ENCODE measurements around the gene BRME1. TPM values are rescaled to one million over a fixed set of nuclear protein-coding genes. Genes with fewer than 3 reads are reported as not detected.

Gene BRME1
- total RNA-seq, 8 experiments from 2014 or later: 0.51 to 5.2 (median 3.2) TPM

GRCh38 chr19:13846557-13847406 lies 59.1 kb downstream of the BRME1 start:
- Histone ChIP-seq H3K4me3 (peak overlapping the region; percentile 24 to 40 (median 31)), H3K27ac (peak overlapping the region; percentile 78 to 95), H3K4me1 (replicated peaks in 1 of 2) (peaks cover 39 to 47% of the 10 kb centered on the region in 2 donors)
- 0 to 27% methylated on average over 1 to 2 of the region's 23 CpGs; no CpG with 5 or more reads in 8 of the 10 experiments for WGBS, 10 experiments
- ATAC-seq (replicated peaks in 6 of 8): peak; percentile 9 to 53 (median 48)
- in situ Hi-C loops (cut with MboI; ENCODE audit: low pct_unique_long_range_greater_than_20kb in 2 of 9, low sequenced_read_pairs in 9 of 9, unreplicated experiment in 9 of 9): no loop called here

DNA sequence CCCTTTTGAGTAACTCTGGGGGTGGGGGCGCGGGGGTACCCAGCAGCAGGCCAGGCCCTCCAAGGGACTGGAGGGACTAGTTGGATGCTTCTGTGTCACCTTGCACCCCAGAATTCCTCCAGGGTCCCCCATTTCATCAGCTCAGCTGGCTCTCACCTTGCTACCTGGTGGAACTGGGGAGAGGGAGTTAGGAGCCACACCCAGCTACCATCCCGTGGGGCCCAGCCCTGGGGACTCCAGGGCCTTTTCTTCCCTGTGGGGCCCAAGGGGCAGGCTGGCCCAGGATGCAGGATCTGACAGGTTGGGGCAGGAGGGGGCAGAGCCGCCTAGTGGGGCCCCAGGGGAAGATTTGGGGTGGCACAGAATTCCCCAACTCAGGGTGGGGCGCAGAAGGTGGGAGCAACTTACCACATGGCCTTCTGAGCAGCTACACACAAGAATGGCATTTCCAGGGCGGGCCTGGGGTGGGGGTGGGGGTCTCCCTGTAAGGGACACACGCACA lies 61.7 kb downstream of the BRME1 start:
- Histone ChIP-seq H3K4me3 (no peak overlapping the region), H3K27ac (no peak overlapping the region), H3K4me1 (replicated peaks in 1 of 2) (peaks cover 27 to 43% of the 10 kb centered on the region in 2 donors)
- no peak for ATAC-seq (replicated peaks in 6 of 8)
- 33 to 60% methylated on average over 1 of the region's 7 CpGs; no CpG with 5 or more reads in 8 of the 10 experiments for WGBS, 10 experiments
- in situ Hi-C loops (cut with MboI; ENCODE audit: low pct_unique_long_range_greater_than_20kb in 2 of 9, low sequenced_read_pairs in 9 of 9, unreplicated experiment in 9 of 9): no loop called here

DNA sequence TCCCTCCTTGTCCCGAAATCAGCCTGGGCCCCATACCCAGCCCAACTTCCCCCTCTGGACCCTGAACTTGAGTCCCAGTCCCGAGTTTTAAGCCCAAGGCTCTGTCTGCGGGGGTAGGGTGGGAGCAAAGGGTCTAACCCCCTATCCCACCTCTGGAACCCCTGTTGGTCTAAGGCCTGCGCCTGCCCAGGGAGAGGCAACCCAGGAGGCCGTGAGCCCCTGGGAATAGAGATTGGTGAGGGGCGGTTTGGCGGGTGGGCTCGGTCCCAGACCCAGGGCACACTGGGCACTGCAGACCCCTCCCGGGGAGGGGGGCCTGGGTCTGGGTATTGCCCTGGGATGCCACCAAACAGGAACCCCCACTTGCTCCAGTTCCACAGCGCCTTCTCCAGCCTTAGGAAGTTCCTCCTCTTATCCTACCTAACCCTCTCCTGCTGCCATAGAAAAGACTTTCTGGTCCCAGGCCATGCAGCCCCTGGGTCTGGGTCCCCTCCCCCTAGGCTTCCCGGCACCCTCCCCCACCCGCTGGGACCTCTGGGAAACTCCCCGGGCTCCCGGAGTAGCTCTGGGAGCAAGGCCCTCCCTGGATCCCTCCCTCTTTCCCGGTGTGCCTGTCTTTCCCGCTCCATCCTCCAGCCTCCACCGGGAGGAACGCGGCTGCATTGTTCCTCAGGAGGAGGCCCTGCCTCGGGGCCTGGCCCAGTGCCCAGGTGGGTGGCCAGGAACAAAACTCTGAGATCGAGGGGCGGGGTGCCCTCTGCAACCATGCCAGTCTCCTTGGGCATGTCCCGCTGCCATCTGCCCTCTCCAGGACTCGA lies 62.6 kb downstream of the BRME1 start:
- 3 to 80% (median 70%) methylated on average over 2 to 6 of the region's 24 CpGs; no CpG with 5 or more reads in 6 of the 10 experiments for WGBS, 10 experiments
- Histone ChIP-seq H3K4me3 (peak overlapping the region; percentile 27 to 75 (median 70)), H3K4me1 (replicated peaks in 1 of 2) (peaks cover 27 to 43% of the 10 kb centered on the region in 2 donors), H3K27ac (peak overlapping the region in 1 of 2 donors; percentile 3)
- in situ Hi-C loops (cut with MboI; ENCODE audit: low pct_unique_long_range_greater_than_20kb in 2 of 9, low sequenced_read_pairs in 9 of 9, unreplicated experiment in 9 of 9): no loop called here
- peak in 4 of 8 experiments; percentile 4 to 12 (median 6) for ATAC-seq (replicated peaks in 6 of 8)

GRCh38 chr19:13842291-13843103 lies 63.4 kb downstream of the BRME1 start:
- peak; percentile 0 to 28 (median 11) for ATAC-seq (replicated peaks in 6 of 8)
- WGBS, 10 experiments: no CpG with 5 or more reads among the region's 95 CpGs
- peak overlapping the region; percentile 27 to 75 (median 70) for H3K4me3 ChIP-seq
- in situ Hi-C loops (cut with MboI; ENCODE audit: low pct_unique_long_range_greater_than_20kb in 2 of 9, low sequenced_read_pairs in 9 of 9, unreplicated experiment in 9 of 9): no loop called here
- peak overlapping the region in 1 of 2 donors; percentile 3 for H3K27ac ChIP-seq
- peaks cover 25 to 40% of the 10 kb centered on the region in 2 donors for H3K4me1 ChIP-seq (replicated peaks in 1 of 2)

- peak overlapping the region in 4 of 5 donors; percentile 55 to 75 (median 70) for H3K4me3 ChIP-seq
- ATAC-seq (replicated peaks in 6 of 8): no peak
- in situ Hi-C loops (cut with MboI; ENCODE audit: low pct_unique_long_range_greater_than_20kb in 2 of 9, low sequenced_read_pairs in 9 of 9, unreplicated experiment in 9 of 9): no loop called here
- H3K27ac ChIP-seq: no peak overlapping the region
- WGBS, 10 experiments: 0% methylated on average over 1 of the region's 11 CpGs; no CpG with 5 or more reads in 9 of the 10 experiments
- H3K4me1 ChIP-seq (replicated peaks in 1 of 2): peaks cover 19 to 35% of the 10 kb centered on the region in 2 donors
These were observed 64.0 kb downstream of the BRME1 start for GRCh38 chr19:13841962-13842290.

DNA sequence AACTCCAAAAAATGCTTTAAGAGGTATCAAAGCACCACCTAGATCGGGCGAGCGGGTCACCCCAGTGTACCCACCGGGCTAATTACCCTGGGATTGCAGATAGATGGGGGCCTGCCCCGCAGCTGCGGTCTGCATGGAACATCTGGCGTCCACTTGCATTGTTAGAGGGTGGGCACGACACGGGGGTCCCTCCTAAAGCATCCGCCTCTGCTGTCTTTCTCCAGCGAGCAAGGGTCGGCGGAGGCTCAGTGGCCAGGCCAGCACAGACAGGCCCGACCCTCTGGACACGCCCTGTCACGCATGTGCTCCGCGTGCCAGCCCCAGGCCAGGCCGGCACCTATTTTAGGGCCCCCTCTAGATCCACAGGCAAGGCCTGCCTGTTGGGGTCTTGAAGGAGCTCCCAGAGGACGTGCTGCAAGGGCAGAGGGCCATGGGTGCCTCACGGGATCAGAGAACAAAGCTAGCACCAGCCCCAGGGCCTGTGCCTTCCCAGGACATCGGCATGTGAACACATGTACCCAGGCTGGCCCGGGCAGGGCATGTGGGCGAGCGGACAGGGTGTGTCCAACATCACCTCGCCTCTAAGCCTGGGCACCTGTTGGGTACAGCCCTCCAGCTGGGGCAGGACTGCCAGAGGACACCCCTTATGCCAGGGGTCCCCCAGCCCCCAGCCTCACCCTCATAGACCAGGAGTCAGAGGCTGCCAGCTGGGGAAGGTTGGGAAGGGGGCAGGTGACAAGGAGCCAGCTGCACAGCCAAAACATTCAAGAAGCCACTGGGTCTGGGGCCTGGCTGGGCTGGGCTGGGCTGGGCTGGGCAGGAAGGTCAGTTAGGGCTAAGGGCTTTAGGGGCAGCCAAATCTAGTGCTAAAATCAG lies 64.6 kb downstream of the BRME1 start:
- peak overlapping the region in 3 of 5 donors; percentile 70 to 75 (median 71) for H3K4me3 ChIP-seq

DNA sequence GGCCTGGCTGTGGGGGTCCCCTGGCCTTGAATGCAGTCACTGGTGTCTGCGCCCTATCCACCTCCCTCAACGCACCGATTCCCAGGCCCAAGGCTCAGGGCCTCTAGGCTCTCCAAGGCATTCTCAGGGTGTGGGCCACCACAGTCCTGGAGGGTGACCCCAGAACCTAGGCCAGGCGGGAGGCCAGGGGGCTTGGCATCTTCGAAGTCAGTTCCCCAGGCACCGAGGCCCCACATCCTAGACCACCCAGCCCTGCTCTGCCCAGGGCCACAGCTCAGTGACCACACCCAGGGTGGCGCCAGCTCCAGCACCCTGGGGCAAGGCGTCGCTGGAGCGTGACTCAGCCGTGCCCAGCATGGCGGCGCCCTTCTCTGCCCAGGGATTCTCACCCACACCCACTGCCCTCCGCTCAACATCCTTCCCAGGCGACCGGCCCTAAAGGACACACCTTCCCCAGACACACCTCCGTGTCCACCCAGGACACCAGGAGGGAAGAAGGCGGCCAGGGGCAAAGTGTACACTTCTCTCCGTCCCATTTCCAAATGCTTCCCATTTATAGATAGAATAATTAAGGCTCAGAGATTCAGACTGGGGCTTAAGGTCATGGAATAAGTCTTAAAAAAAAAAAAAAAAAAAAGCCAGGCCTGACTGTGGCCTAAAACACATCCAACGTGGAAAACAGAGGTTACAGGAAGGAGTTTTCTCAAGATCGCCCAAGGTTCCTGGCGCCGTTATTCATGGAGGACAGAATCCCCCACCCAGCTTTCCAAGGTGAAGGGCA lies 65.4 kb downstream of the BRME1 start:
- WGBS, 10 experiments: 0 to 94% (median 13%) methylated on average over 2 to 7 of the region's 23 CpGs; no CpG with 5 or more reads in 3 of the 10 experiments
- peaks cover 12 to 27% of the 10 kb centered on the region in 2 donors for H3K4me1 ChIP-seq (replicated peaks in 1 of 2)
- no peak overlapping the region for H3K4me3 ChIP-seq
- in situ Hi-C loops (cut with MboI; ENCODE audit: low pct_unique_long_range_greater_than_20kb in 2 of 9, low sequenced_read_pairs in 9 of 9, unreplicated experiment in 9 of 9): no loop called here
- H3K27ac ChIP-seq: no peak overlapping the region
- ATAC-seq (replicated peaks in 6 of 8): peak in 3 of 8 experiments; percentile 4 to 29 (median 6)

More for the DNA sequence above, 64.6 kb downstream of the BRME1 start:
- H3K27ac ChIP-seq: no peak overlapping the region
- 0 to 95% (median 40%) methylated on average over 1 to 9 of the region's 26 CpGs; no CpG with 5 or more reads in 2 of the 10 experiments for WGBS, 10 experiments
- H3K4me1 ChIP-seq (replicated peaks in 1 of 2): peaks cover 13 to 29% of the 10 kb centered on the region in 2 donors
- ATAC-seq (replicated peaks in 6 of 8): peak in 3 of 8 experiments; percentile 0 to 15 (median 0)
- in situ Hi-C loops (cut with MboI; ENCODE audit: low pct_unique_long_range_greater_than_20kb in 2 of 9, low sequenced_read_pairs in 9 of 9, unreplicated experiment in 9 of 9): no loop called here

- no peak overlapping the region for H3K4me3 ChIP-seq
- H3K27ac ChIP-seq: no peak overlapping the region
- no CpG with 5 or more reads among the region's 6 CpGs for WGBS, 10 experiments
- H3K4me1 ChIP-seq (replicated peaks in 1 of 2): peaks cover 12 to 27% of the 10 kb centered on the region in 2 donors
- in situ Hi-C loops (cut with MboI; ENCODE audit: low pct_unique_long_range_greater_than_20kb in 2 of 9, low sequenced_read_pairs in 9 of 9, unreplicated experiment in 9 of 9): no loop called here
- ATAC-seq (replicated peaks in 6 of 8): peak in 1 of 8 experiments; percentile 0
These were observed 66.0 kb downstream of the BRME1 start for GRCh38 chr19:13839938-13840304.

GRCh38 chr19:13839130-13839937 lies 66.6 kb downstream of the BRME1 start:
- Histone ChIP-seq H3K4me3 (no peak overlapping the region), H3K4me1 (replicated peaks in 1 of 2) (peaks cover 12 to 27% of the 10 kb centered on the region in 2 donors), H3K27ac (no peak overlapping the region)
- WGBS, 10 experiments: 0 to 100% (median 80%) methylated on average over 1 to 3 of the region's 36 CpGs; no CpG with 5 or more reads in 7 of the 10 experiments
- peak; percentile 19 to 34 (median 30) for ATAC-seq (replicated peaks in 6 of 8)
- in situ Hi-C loops (cut with MboI; ENCODE audit: low pct_unique_long_range_greater_than_20kb in 2 of 9, low sequenced_read_pairs in 9 of 9, unreplicated experiment in 9 of 9): no loop called here

GRCh38 chr19:13838435-13839129 lies 67.3 kb downstream of the BRME1 start:
- Histone ChIP-seq H3K4me1 (replicated peaks in 1 of 2) (peaks cover 7 to 24% of the 10 kb centered on the region in 2 donors), H3K4me3 (no peak overlapping the region), H3K27ac (no peak overlapping the region)
- 0 to 98% (median 93%) methylated on average over 1 to 9 of the region's 18 CpGs; no CpG with 5 or more reads in 2 of the 10 experiments for WGBS, 10 experiments
- ATAC-seq (replicated peaks in 6 of 8): no peak
- in situ Hi-C loops (cut with MboI; ENCODE audit: low pct_unique_long_range_greater_than_20kb in 2 of 9, low sequenced_read_pairs in 9 of 9, unreplicated experiment in 9 of 9): no loop called here
